ENCODE data around the gene IPCEF1. TPM values are rescaled to one million over a fixed set of nuclear protein-coding genes. Genes with fewer than 3 reads are reported as not detected.

Gene IPCEF1
- total and polyA plus RNA-seq, 7 donors = 0.03 to 0.46 (median 0.24) TPM

- no peak overlapping the region for H3K4me3 ChIP-seq
- no peak for TF ChIP-seq CTCF (IDR thresholded peaks at IDR 0.05)
- intact Hi-C loops (cut with DNase I) = no loop called here
- H3K36me3 ChIP-seq (ENCODE audit: insufficient read depth in 1 of 2, low read depth in 1 of 2) = no peaks in the 10 kb centered on the region
- no peaks in the 10 kb centered on the region for H3K9me3 ChIP-seq
- no peaks in the 10 kb centered on the region for H3K4me1 ChIP-seq
- no peak for ATAC-seq
- H3K27me3 ChIP-seq (ENCODE audit: insufficient read depth in 3 of 3, low read length in 2 of 3) = no peaks in the 10 kb centered on the region
- WGBS, 3 donors = 46 to 48% (median 47%) methylated on average over 10 of the region's 10 CpGs
- no peak for DNase-seq
- H3K27ac ChIP-seq = no peak overlapping the region
Observed at GRCh38 chr6:154359161-154359574, 2.6 kb upstream of the IPCEF1 start.

- no peak for DNase-seq
- intact Hi-C loops (cut with DNase I) = no loop called here
- H3K27ac ChIP-seq = no peak overlapping the region
- no peaks in the 10 kb centered on the region for H3K9me3 ChIP-seq
- WGBS, 3 donors = 91% methylated on average over 5 of the region's 5 CpGs
- no peak overlapping the region for H3K4me3 ChIP-seq
- no peaks in the 10 kb centered on the region for H3K27me3 ChIP-seq (ENCODE audit: insufficient read depth in 3 of 3, low read length in 2 of 3)
- no peaks in the 10 kb centered on the region for H3K36me3 ChIP-seq (ENCODE audit: insufficient read depth in 1 of 2, low read depth in 1 of 2)
- no peak for ATAC-seq
- no peak for TF ChIP-seq CTCF (IDR thresholded peaks at IDR 0.05)
- no peaks in the 10 kb centered on the region for H3K4me1 ChIP-seq
Observed at GRCh38 chr6:154358019-154358545, 1.5 kb upstream of the IPCEF1 start.

GRCh38 chr6:154356113-154356512, 490 bp downstream of the IPCEF1 start:
- intact Hi-C loops (cut with DNase I) = no loop called here
- whole genome bisulfite sequencing, 3 donors = 91 to 92% (median 91%) methylated on average over 2 of the region's 2 CpGs
- no peak for TF ChIP-seq CTCF (IDR thresholded peaks at IDR 0.05)
- no peak for ATAC-seq
- H3K4me1 ChIP-seq = no peaks in the 10 kb centered on the region
- H3K9me3 ChIP-seq = no peaks in the 10 kb centered on the region
- no peak for DNase-seq
- no peak overlapping the region for H3K27ac ChIP-seq
- H3K36me3 ChIP-seq (ENCODE audit: insufficient read depth in 1 of 2, low read depth in 1 of 2) = no peaks in the 10 kb centered on the region
- no peaks in the 10 kb centered on the region for H3K27me3 ChIP-seq (ENCODE audit: insufficient read depth in 3 of 3, low read length in 2 of 3)
- no peak overlapping the region for H3K4me3 ChIP-seq

- Histone ChIP-seq H3K36me3 (ENCODE audit: insufficient read depth in 1 of 2, low read depth in 1 of 2) (no peaks in the 10 kb centered on the region), H3K9me3 (no peaks in the 10 kb centered on the region), H3K4me1 (no peaks in the 10 kb centered on the region), H3K27me3 (ENCODE audit: insufficient read depth in 3 of 3, low read length in 2 of 3) (no peaks in the 10 kb centered on the region), H3K27ac (no peak overlapping the region), H3K4me3 (no peak overlapping the region)
- ATAC-seq (no peak), DNase-seq (no peak)
- WGBS, 3 donors = 93 to 98% (median 95%) methylated on average over 8 of the region's 8 CpGs
- no peak for TF ChIP-seq CTCF (IDR thresholded peaks at IDR 0.05)
- intact Hi-C loops (cut with DNase I) = no loop called here
Observed at GRCh38 chr6:154354265-154354777, 2.3 kb downstream of the IPCEF1 start.

- DNase-seq (no peak), ATAC-seq (no peak)
- H3K27ac ChIP-seq = no peak overlapping the region
- intact Hi-C loops (cut with DNase I) = no loop called here
- TF ChIP-seq CTCF (IDR thresholded peaks at IDR 0.05) = no peak
- H3K27me3 ChIP-seq (ENCODE audit: insufficient read depth in 3 of 3, low read length in 2 of 3) = no peaks in the 10 kb centered on the region
- H3K9me3 ChIP-seq = no peaks in the 10 kb centered on the region
- WGBS, 3 donors = 82 to 91% (median 90%) methylated on average over 1 of the region's 1 CpG
- no peak overlapping the region for H3K4me3 ChIP-seq
- no peaks in the 10 kb centered on the region for H3K4me1 ChIP-seq
- no peaks in the 10 kb centered on the region for H3K36me3 ChIP-seq (ENCODE audit: insufficient read depth in 1 of 2, low read depth in 1 of 2)
Observed at GRCh38 chr6:154353626-154354025, 3.0 kb downstream of the IPCEF1 start.
